ENCODE results near the gene ZFYVE16.

ZFYVE16 gene

DNA sequence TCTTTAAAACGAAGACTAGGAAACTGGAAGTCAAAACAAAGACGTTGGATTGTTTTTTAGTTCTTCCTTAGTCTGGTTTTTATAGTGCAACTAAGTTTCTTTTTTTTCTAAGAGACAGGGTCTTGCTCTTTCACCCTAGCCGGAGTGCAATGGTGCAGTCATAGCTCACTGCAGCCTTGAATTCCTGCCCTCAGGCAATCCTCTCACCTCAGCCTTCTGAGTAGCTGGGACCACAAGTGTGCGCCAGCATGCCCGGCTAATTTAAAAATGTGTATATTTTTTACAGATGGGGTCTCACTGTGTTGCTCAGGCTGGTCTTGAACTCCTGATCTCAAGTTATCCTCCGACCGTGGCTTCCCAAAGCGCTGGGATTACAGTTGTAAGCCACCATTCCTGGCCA lies 27.6 kb downstream of the ZFYVE16 start:
- TF ChIP-seq USF1 (IDR thresholded peaks at IDR 0.05) (no peak), FOXM1 (IDR thresholded peaks at IDR 0.05; ENCODE audit: borderline replicate concordance, low read depth) (no peak), TEAD4 (IDR thresholded peaks at IDR 0.05) (no peak), EP300 (IDR thresholded peaks at IDR 0.05; ENCODE audit: borderline replicate concordance) (no peak), REST (IDR thresholded peaks at IDR 0.05; ENCODE audit: low read depth) (no peak), TCF12 (IDR thresholded peaks at IDR 0.05; ENCODE audit: low read depth) (no peak)

GRCh38 chr5:80437326-80437725 lies 29.5 kb downstream of the ZFYVE16 start:
- no peak for TF ChIP-seq ZBTB7A (IDR thresholded peaks at IDR 0.05; ENCODE audit: low read depth)
- TF ChIP-seq TAF1 (IDR thresholded peaks at IDR 0.05; ENCODE audit: low read depth), result no peak
- no peak for TF ChIP-seq EP300 (IDR thresholded peaks at IDR 0.05; ENCODE audit: borderline replicate concordance)
- TF ChIP-seq EGR1 (IDR thresholded peaks at IDR 0.05), result no peak
- no peak for TF ChIP-seq REST (IDR thresholded peaks at IDR 0.05; ENCODE audit: low read depth)
- no peak for TF ChIP-seq RAD21 (IDR thresholded peaks at IDR 0.05; ENCODE audit: low read depth)
- TF ChIP-seq YY1 (IDR thresholded peaks at IDR 0.05; ENCODE audit: low read depth), result no peak
- no peak for TF ChIP-seq TEAD4 (IDR thresholded peaks at IDR 0.05)
- no peak for TF ChIP-seq CREB1 (IDR thresholded peaks at IDR 0.05; ENCODE audit: low read depth)
- no peak for TF ChIP-seq FOXM1 (IDR thresholded peaks at IDR 0.05; ENCODE audit: borderline replicate concordance, low read depth)
- TF ChIP-seq NFIC (IDR thresholded peaks at IDR 0.05), result no peak
- TF ChIP-seq CEBPB (IDR thresholded peaks at IDR 0.05), result no peak
- no peak for TF ChIP-seq TCF12 (IDR thresholded peaks at IDR 0.05; ENCODE audit: low read depth)

DNA sequence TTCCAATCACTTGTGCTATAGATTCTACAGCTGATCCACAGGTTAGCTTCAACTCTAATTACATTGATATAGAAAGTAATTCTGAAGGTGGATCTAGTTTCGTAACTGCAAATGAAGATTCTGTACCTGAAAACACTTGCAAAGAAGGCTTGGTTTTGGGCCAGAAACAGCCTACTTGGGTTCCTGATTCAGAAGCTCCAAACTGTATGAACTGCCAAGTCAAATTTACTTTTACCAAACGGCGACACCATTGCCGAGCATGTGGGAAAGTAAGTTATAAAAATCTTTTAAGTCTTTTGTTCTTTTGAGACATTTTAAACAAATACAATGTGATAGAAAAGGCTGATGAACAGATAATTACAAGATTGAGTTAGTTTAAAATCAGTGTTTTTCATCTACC lies 30.9 kb downstream of the ZFYVE16 start:
- TF ChIP-seq NFIC (IDR thresholded peaks at IDR 0.05) (no peak), FOXM1 (IDR thresholded peaks at IDR 0.05; ENCODE audit: borderline replicate concordance, low read depth) (no peak), TAF1 (IDR thresholded peaks at IDR 0.05; ENCODE audit: low read depth) (no peak), ZBTB7A (IDR thresholded peaks at IDR 0.05; ENCODE audit: low read depth) (no peak), RAD21 (IDR thresholded peaks at IDR 0.05; ENCODE audit: low read depth) (no peak)

DNA sequence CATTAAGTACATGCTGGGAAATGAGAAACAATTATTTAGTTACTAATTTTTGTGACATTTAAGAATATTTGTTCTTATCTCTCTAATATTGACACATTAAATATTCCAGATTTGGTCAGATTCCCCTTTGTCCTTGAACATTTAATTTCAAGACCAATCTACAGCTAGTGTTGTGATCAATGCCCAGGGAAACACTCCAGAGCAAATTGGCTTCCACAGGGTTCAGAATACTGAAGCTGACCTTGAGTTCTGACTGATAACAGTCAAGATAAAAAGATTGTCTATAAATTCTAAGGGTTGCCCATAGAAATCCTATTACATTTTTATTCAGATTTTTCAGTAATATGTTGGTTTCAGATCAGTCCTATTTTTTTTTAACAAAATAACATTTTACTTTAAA lies 31.3 kb downstream of the ZFYVE16 start:
- TF ChIP-seq EGR1 (IDR thresholded peaks at IDR 0.05) (no peak), CEBPB (IDR thresholded peaks at IDR 0.05) (no peak), YY1 (IDR thresholded peaks at IDR 0.05; ENCODE audit: low read depth) (no peak), USF1 (IDR thresholded peaks at IDR 0.05) (no peak), ZBTB7A (IDR thresholded peaks at IDR 0.05; ENCODE audit: low read depth) (no peak), TCF12 (IDR thresholded peaks at IDR 0.05; ENCODE audit: low read depth) (no peak), MAX (IDR thresholded peaks at IDR 0.05) (no peak)

GRCh38 chr5:80442742-80443141 lies 34.9 kb downstream of the ZFYVE16 start:
- TF ChIP-seq USF1 (IDR thresholded peaks at IDR 0.05) (no peak), MAX (IDR thresholded peaks at IDR 0.05) (no peak)

- TF ChIP-seq ZBTB7A (IDR thresholded peaks at IDR 0.05; ENCODE audit: low read depth) (no peak), CREB1 (IDR thresholded peaks at IDR 0.05; ENCODE audit: low read depth) (no peak), TEAD4 (IDR thresholded peaks at IDR 0.05) (no peak), EGR1 (IDR thresholded peaks at IDR 0.05) (no peak), YY1 (IDR thresholded peaks at IDR 0.05; ENCODE audit: low read depth) (no peak), TAF1 (IDR thresholded peaks at IDR 0.05; ENCODE audit: low read depth) (no peak), CEBPB (IDR thresholded peaks at IDR 0.05) (no peak), NFIC (IDR thresholded peaks at IDR 0.05) (no peak), RAD21 (IDR thresholded peaks at IDR 0.05; ENCODE audit: low read depth) (no peak)
These were observed 45.5 kb downstream of the ZFYVE16 start for GRCh38 chr5:80453366-80453765.

DNA sequence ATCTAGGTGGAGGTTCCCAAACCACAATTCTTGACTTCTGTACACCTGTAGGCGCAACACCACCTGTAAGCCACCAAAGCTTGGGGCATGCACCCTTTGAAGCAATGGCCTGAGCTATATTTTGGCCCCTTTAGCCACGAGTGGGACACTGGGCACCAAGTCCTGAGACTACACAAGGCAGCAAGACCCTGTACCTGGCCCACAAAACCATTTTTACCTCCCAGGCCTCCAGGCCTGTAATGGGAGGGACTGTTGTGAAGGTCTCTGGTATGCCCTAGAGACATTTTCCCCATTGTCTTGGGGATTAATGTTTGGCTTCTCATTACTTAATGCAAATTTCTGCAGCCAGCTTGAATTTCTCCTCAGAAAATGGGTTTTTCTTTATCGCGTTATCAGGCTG lies 55.4 kb downstream of the ZFYVE16 start:
- TF ChIP-seq USF1 (IDR thresholded peaks at IDR 0.05), result no peak
- no peak for TF ChIP-seq TAF1 (IDR thresholded peaks at IDR 0.05; ENCODE audit: low read depth)
- no peak for TF ChIP-seq EP300 (IDR thresholded peaks at IDR 0.05; ENCODE audit: borderline replicate concordance)
- TF ChIP-seq FOXM1 (IDR thresholded peaks at IDR 0.05; ENCODE audit: borderline replicate concordance, low read depth), result no peak
- no peak for TF ChIP-seq TCF12 (IDR thresholded peaks at IDR 0.05; ENCODE audit: low read depth)
- no peak for TF ChIP-seq EGR1 (IDR thresholded peaks at IDR 0.05)
- no peak for TF ChIP-seq RAD21 (IDR thresholded peaks at IDR 0.05; ENCODE audit: low read depth)
- TF ChIP-seq MAX (IDR thresholded peaks at IDR 0.05), result no peak
